Sigmoid colon (tissue), 7 donors: ENCODE results near the gene ARHGEF7. TPM values are rescaled to one million over a fixed set of nuclear protein-coding genes. Genes with fewer than 3 reads are reported as not detected.

Experiments
- DNase-seq: peaks from one replicate; pipeline ENCODE4 v3.0.0-alpha.2; 2019
- H3K27ac ChIP-seq, 4 donors: fragments of 200-600 bp; sonication (generic); one replicate each; pipeline ENCODE4 v1.5.1; 2016 to 2019; ENCODE audit warnings: mild to moderate bottlenecking in 1 of 4
- H3K27me3 ChIP-seq, 3 donors: fragments of 200-600 bp; sonication (generic); one replicate each; pipeline ENCODE4 v1.5.1; 2019; ENCODE audit warnings: mild to moderate bottlenecking in 1 of 3
- H3K36me3 ChIP-seq, 4 donors: fragments of 200-600 bp; sonication (generic); one replicate each; pipeline ENCODE4 v1.5.1; 2016 to 2019
- H3K4me1 ChIP-seq, 4 donors: fragments of 200-600 bp; sonication (generic); one replicate each; pipeline ENCODE4 v1.5.1; 2017 to 2019
- H3K4me3 ChIP-seq, 4 donors: fragments of 200-600 bp; sonication (generic); one replicate each; pipeline ENCODE4 v1.5.1; 2017 to 2019; ENCODE audit warnings: mild to moderate bottlenecking in 2 of 4, moderate library complexity in 1 of 4
- H3K9me3 ChIP-seq, 4 donors: fragments of 200-600 bp in 3 of 4; sonication (generic) in 3 of 4; one replicate each; pipeline versions ENCODE4 v1.5.1 to v1.6.1; 2013 to 2019
- EP300 ChIP-seq, 4 donors: sonication (generic); formaldehyde crosslinking; IDR thresholded peaks; one replicate each; pipeline ENCODE4 v1.6.1; 2017; ENCODE audit warnings: antibody characterized with exemption in 4 of 4
- POLR2A ChIP-seq, 2 donors: fragments of 450-650 bp; IDR thresholded peaks; one replicate each; pipeline ENCODE4 v1.6.1; 2016; ENCODE audit warnings: antibody characterized with exemption in 2 of 2, mild to moderate bottlenecking in 2 of 2, moderate library complexity in 2 of 2
- POLR2AphosphoS5 ChIP-seq, 4 donors: sonication (generic); formaldehyde crosslinking; IDR thresholded peaks; one replicate each; pipeline ENCODE4 v1.6.1; 2017; ENCODE audit warnings: antibody characterized with exemption in 4 of 4
- WGBS, 2 donors: extraction: QIAGEN DNeasy Blood & Tissue Kit; methylation state at CpG; one replicate each; pipeline ENCODE4 v1.1.7; 2013; 5-methylcytosine and 5-hydroxymethylcytosine counted together
- intact Hi-C: fragments of 100-400 bp; cut with DNase I; formaldehyde crosslinking; loops from one replicate; pipeline ENCODE4 v1.15.1; 2023
- polyA plus RNA-seq, 3 donors: library from polyadenylated mRNA; stranded (reverse); fragments of 200-250 nt; gene quantifications; one replicate each; pipeline ENCODE4 v1.2.3, GENCODE V29; 2013
- total RNA-seq, 4 donors: library from RNA; depleted of rRNA; stranded (reverse); fragments of >200 nt; gene quantifications; one replicate each; pipeline ENCODE4 v1.1.0, GENCODE V29; 2016
- TF ChIP-seq, protein P1 (sequence below), 4 experiments: fragments of 450-650 bp in 3 of 4; fragments of 200-600 bp in 1 of 4; IDR thresholded peaks; one replicate each; pipeline ENCODE4 v1.5.1; 2016 to 2019; ENCODE audit warnings: antibody characterized with exemption in 4 of 4, mild to moderate bottlenecking in 3 of 4, moderate library complexity in 2 of 4
- donor health status: healthy with polysubstance abuse.
- donor health status: Bipolar disorder and iron deficiency.
- donor health status: healthy.

ARHGEF7 gene
- total and polyA plus RNA-seq, 7 donors = 8.4 to 79.8 (median 41.0) TPM

DNA sequence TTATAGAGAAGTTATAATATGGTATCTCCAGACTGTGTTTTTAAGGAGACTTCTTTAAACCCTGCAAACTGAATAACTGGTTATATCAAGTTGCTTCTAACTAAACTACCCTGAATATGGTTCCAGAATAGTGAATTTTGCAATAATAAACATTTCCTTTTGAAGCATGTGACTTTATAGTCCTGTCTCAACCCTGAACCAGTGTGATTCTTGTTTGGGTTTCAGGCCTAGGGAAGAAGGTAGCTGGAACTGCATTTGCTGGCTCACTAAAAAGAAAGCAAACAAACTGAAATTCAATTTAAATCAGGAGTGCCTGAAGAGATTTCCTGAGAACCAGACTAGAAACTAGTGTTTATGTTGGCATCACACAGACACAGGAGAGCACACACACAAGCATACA lies 4.9 kb downstream of the ARHGEF7 start:
- intact Hi-C loops = no loop called here
- H3K27me3 ChIP-seq = peaks cover 0 to 37% (median 36%) of the 10 kb centered on the region in 3 donors
- no peak for TF ChIP-seq POLR2A (IDR thresholded peaks at IDR 0.05)
- no peak for TF ChIP-seq EP300 (IDR thresholded peaks at IDR 0.05)
- no peak for DNase-seq
- peaks cover 0 to 13% (median 8%) of the 10 kb centered on the region in 4 donors for H3K4me1 ChIP-seq
- no peak overlapping the region for H3K27ac ChIP-seq
- H3K9me3 ChIP-seq = no peaks in the 10 kb centered on the region
- no peak overlapping the region for H3K4me3 ChIP-seq
- no peaks in the 10 kb centered on the region for H3K36me3 ChIP-seq

DNA sequence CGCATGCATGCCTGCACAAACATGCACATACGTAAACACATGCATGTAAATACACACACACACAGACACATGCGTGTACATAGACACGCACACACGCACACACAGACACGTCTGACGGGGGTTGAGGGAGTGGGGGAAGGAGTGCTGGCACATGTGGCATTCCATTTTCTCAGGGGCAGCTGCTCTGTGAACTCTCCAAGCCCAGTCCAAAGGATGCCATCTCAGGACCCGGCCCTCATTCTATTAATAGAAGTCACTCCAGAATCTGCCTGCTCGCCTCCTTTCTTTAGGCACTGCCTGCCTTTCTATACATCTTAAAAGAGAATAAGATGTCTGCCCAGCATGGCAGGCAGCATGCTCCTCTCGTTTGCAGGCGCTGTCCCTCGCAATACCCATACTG lies 5.3 kb downstream of the ARHGEF7 start:
- H3K27ac ChIP-seq = no peak overlapping the region
- intact Hi-C loops = no loop called here
- peaks cover 0 to 11% (median 8%) of the 10 kb centered on the region in 4 donors for H3K4me1 ChIP-seq
- no peaks in the 10 kb centered on the region for H3K9me3 ChIP-seq
- no peak overlapping the region for H3K4me3 ChIP-seq
- TF ChIP-seq EP300 (IDR thresholded peaks at IDR 0.05) = no peak
- TF ChIP-seq POLR2AphosphoS5 (IDR thresholded peaks at IDR 0.05) = no peak
- no peak for TF ChIP-seq POLR2A (IDR thresholded peaks at IDR 0.05)
- TF ChIP-seq, protein P1, sequence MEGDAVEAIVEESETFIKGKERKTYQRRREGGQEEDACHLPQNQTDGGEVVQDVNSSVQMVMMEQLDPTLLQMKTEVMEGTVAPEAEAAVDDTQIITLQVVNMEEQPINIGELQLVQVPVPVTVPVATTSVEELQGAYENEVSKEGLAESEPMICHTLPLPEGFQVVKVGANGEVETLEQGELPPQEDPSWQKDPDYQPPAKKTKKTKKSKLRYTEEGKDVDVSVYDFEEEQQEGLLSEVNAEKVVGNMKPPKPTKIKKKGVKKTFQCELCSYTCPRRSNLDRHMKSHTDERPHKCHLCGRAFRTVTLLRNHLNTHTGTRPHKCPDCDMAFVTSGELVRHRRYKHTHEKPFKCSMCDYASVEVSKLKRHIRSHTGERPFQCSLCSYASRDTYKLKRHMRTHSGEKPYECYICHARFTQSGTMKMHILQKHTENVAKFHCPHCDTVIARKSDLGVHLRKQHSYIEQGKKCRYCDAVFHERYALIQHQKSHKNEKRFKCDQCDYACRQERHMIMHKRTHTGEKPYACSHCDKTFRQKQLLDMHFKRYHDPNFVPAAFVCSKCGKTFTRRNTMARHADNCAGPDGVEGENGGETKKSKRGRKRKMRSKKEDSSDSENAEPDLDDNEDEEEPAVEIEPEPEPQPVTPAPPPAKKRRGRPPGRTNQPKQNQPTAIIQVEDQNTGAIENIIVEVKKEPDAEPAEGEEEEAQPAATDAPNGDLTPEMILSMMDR (IDR thresholded peaks at IDR 0.05) = no peak
- H3K27me3 ChIP-seq = peaks cover 0 to 35% (median 34%) of the 10 kb centered on the region in 3 donors
- no peak for DNase-seq
- H3K36me3 ChIP-seq = no peaks in the 10 kb centered on the region
- 82 to 83% methylated on average over 12 of the region's 12 CpGs for WGBS, 2 donors

DNA sequence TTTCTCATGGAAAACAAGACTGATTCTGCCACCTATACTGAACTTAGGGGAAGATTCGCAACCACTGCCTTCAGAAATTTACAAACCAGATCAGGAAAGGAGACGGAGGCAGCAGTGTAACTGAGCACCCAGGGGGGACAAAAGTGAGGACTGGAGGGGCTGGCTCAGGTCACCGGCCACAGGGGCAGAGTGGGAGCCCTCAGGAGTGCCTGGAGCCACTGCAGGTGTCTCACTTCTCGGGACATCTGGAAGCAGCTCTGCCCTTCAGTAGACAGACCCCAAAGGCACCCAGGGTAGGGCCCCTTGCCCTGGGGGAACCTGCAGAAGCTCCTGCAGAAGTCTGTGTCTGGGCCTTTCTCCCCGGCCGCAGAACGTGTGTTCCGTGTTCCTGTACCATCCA lies 5.8 kb downstream of the ARHGEF7 start:
- peaks cover 0 to 30% (median 30%) of the 10 kb centered on the region in 3 donors for H3K27me3 ChIP-seq
- no peak for DNase-seq
- H3K4me3 ChIP-seq = no peak overlapping the region
- H3K36me3 ChIP-seq = no peaks in the 10 kb centered on the region
- no peaks in the 10 kb centered on the region for H3K9me3 ChIP-seq
- TF ChIP-seq, protein P1 (IDR thresholded peaks at IDR 0.05) = no peak
- TF ChIP-seq POLR2A (IDR thresholded peaks at IDR 0.05) = no peak
- TF ChIP-seq POLR2AphosphoS5 (IDR thresholded peaks at IDR 0.05) = no peak
- no peak for TF ChIP-seq EP300 (IDR thresholded peaks at IDR 0.05)
- H3K27ac ChIP-seq = no peak overlapping the region
- 78 to 89% methylated on average over 8 of the region's 8 CpGs for WGBS, 2 donors
- intact Hi-C loops = no loop called here
- H3K4me1 ChIP-seq = peaks cover 0 to 6% (median 6%) of the 10 kb centered on the region in 4 donors

DNA sequence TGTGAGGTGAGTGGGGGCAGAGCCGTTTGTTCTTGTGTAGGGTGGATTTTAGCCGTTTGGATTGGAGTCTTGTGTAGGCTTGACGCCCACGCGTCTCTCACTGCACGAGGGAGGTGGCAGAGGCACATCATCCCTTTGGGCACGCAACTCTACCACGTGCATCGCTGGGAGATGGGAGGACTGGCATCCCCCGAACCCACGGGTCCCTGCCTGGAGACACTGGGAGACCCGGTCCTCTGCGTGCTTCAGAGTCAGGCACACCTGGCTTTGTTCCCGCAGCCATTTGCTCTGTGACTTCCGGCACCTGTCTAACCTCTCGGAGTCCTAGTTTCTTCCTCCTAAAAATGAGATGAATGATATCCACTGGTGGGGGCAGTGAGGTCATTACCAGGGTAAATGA lies 6.4 kb downstream of the ARHGEF7 start:
- TF ChIP-seq POLR2AphosphoS5 (IDR thresholded peaks at IDR 0.05) (no peak), EP300 (IDR thresholded peaks at IDR 0.05) (no peak), POLR2A (IDR thresholded peaks at IDR 0.05) (no peak)
- TF ChIP-seq, protein P1 (IDR thresholded peaks at IDR 0.05) = no peak
- Histone ChIP-seq H3K4me1 (peaks cover 0 to under 1% (median under 1%) of the 10 kb centered on the region in 4 donors), H3K27ac (no peak overlapping the region), H3K36me3 (no peaks in the 10 kb centered on the region), H3K4me3 (no peak overlapping the region), H3K27me3 (peaks cover 0 to 25% (median 24%) of the 10 kb centered on the region in 3 donors), H3K9me3 (no peaks in the 10 kb centered on the region)
- 81 to 87% methylated on average over 16 of the region's 16 CpGs for WGBS, 2 donors
- intact Hi-C loops = no loop called here
- DNase-seq = no peak

DNA sequence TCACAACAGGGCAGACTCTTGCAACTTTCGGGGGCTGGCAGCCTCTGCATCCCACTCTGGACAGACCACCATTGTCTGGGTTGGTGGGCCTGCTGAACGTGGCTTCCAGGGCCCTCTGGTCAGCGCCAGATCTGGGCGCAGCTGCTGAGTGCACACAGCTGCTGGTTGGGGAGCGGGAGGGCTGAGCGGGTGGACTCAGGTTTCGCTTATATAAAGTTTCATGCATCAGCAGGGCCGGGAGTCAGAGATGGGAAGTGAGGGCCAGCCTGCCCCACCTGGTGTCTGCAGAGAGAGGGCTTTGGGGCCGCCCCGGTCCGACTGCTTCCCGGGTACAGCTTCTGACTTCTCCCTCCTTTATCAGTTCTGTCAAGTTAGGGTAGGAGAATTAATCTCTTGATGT lies 6.9 kb downstream of the ARHGEF7 start:
- TF ChIP-seq POLR2A (IDR thresholded peaks at IDR 0.05) (no peak), EP300 (IDR thresholded peaks at IDR 0.05) (no peak), POLR2AphosphoS5 (IDR thresholded peaks at IDR 0.05) (no peak)
- TF ChIP-seq, protein P1 (IDR thresholded peaks at IDR 0.05) = no peak
- 55 to 64% methylated on average over 12 of the region's 12 CpGs for WGBS, 2 donors
- no peak overlapping the region for H3K27ac ChIP-seq
- intact Hi-C loops = no loop called here
- no peaks in the 10 kb centered on the region for H3K9me3 ChIP-seq
- no peak overlapping the region for H3K4me3 ChIP-seq
- H3K4me1 ChIP-seq = no peaks in the 10 kb centered on the region
- H3K36me3 ChIP-seq = no peaks in the 10 kb centered on the region
- no peak for DNase-seq
- H3K27me3 ChIP-seq = peaks cover 0 to 21% (median 19%) of the 10 kb centered on the region in 3 donors
